Stimulated activated CD8-positive, alpha-beta memory T cell treated with anti-CD3 and anti-CD28 coated beads, Interleukin-12 subunit alpha, Interleukin-12 subunit beta, amount 100 ng/mL, for 24 hours (primary cell): Measurements from ENCODE around the gene SPAG5.
A peak's percentile ranks its signal among the peaks of the same experiment; 100 is the strongest.
"Not testable (repeated sequence)": the region's sequence is repeated elsewhere in the genome, so short reads cannot be mapped to it uniquely, and the experiment has no call there.

Experiments
- DNase-seq: peaks from one replicate; pipeline ENCODE4 v3.0.0-alpha.2; 2020; ENCODE audit errors: extremely low read depth

Gene SPAG5

DNA sequence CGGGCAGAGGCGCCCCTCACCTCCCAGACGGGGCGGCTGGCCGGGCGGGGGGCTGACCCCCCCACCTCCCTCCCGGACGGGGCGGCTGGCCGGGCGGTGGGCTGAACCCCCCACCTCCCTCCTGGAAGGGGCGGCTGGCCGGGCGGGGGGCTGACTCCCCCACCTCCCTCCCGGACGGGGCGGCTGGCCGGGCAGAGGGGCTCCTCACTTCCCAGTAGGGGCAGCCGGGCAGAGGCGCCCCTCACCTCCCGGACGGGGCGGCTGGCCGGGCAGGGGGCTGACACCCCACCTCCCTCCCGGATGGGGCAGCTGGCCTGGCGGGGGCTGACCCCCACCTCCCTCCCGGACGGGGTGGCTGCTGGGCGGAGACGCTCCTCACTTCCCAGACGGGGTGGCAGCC is 5.2 kb upstream of the SPAG5 start:
- not testable (repeated sequence) for DNase-seq

GRCh38 chr17:28599311-28600184 is 723 bp upstream of the SPAG5 start:
- peak; percentile 23 for DNase-seq

DNA sequence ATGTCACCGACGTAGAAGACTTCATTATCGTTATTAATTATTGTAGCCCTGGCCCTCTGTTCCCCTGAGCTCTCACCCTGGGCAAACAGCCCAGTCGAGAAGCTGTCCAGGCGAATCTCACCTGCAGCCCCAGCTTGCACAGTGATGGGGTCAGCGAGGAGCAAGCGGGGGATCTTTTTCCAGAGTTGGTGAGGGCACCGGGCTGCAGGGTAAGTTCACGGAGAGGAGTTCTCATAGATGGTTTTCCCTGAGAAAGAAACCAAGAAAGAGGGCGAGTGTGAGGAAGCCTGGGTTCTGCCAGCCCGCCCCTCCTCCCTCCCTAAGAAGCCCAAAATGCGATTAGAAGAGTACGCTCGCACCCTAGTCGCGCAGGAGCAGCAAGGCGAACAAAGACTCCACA is 436 bp downstream of the SPAG5 start:
- no peak for DNase-seq

- DNase-seq = no peak
These were observed 1.0 kb downstream of the SPAG5 start for GRCh38 chr17:28597606-28598383.

- no peak for DNase-seq
These were observed 6.6 kb downstream of the SPAG5 start for GRCh38 chr17:28592260-28592659.

GRCh38 chr17:28585851-28586250 is 13.0 kb downstream of the SPAG5 start:
- no peak for DNase-seq

- DNase-seq = no peak
These were observed 14.4 kb downstream of the SPAG5 start for GRCh38 chr17:28584434-28584833.

- DNase-seq = no peak
These were observed 16.3 kb downstream of the SPAG5 start for GRCh38 chr17:28582513-28582912.

GRCh38 chr17:28580959-28581358 is 17.9 kb downstream of the SPAG5 start:
- no peak for DNase-seq

GRCh38 chr17:28579526-28579925 is 19.3 kb downstream of the SPAG5 start:
- DNase-seq = no peak

- DNase-seq = no peak
These were observed 20.3 kb downstream of the SPAG5 start for GRCh38 chr17:28578246-28579195.

- no peak for DNase-seq
These were observed 21.4 kb downstream of the SPAG5 start for GRCh38 chr17:28577466-28577824.

- DNase-seq = peak; percentile 96
These were observed 21.9 kb downstream of the SPAG5 start, which contains the start of gene ALDOC for GRCh38 chr17:28576758-28577465. TSS of gene ALDOC (minus strand) at chr17:28576895. CDS start at chr17:28575532, 1,363 bp downstream.

DNA sequence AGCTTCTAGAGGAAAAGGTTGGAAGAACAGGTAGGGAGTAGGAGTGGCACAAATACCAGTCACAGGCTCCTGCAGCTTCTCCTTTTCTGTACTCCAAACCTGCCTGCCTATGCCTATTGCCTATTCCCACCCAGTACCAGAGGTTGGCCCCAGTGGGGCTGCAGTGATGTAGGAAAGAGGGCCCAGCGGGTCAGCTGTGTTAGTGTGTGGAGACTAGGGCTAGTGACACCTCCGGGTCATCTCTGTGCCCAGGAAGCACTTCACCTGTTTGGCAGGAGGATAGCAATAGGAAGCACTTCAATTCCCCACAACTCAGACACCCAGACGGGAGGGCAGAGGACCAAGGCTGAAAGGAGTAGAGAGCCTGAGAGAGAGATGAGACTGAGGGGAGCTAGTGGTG is 22.8 kb downstream of the SPAG5 start:
- DNase-seq = not testable (repeated sequence)

DNA sequence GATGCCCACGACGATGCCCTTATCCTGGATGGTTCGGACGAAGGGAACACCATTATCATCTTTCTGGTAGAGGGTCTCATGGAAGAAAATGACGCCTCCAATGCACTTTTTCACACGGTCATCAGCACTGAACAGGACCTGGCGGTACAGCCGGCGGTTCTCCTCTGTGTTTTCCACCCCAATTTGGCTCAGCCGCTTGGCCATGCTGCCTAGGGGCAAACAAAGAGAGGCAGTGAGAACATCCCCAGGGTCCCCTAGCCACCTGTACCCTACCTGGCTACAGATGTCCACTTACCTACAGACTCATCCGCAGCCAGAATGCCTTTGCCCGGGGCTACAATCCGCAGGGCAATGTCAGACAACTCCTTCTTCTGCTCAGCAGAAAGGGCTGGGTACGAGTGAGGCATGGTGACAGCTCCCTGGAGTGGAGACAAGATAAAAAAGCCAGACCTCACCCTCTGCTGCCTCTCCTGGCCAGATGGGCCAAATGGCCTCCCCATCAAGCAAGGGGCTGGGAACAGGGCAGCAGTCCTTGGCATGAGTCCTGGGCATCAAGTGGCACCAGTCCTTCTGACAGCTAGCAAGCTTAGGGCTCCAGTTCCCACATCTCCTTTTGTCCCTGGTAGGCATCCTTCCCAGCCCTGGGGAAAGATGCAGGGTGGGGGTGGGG is 23.6 kb downstream of the SPAG5 start:
- no peak for DNase-seq

GRCh38 chr17:28574526-28574925 is 24.3 kb downstream of the SPAG5 start:
- DNase-seq = no peak

DNA sequence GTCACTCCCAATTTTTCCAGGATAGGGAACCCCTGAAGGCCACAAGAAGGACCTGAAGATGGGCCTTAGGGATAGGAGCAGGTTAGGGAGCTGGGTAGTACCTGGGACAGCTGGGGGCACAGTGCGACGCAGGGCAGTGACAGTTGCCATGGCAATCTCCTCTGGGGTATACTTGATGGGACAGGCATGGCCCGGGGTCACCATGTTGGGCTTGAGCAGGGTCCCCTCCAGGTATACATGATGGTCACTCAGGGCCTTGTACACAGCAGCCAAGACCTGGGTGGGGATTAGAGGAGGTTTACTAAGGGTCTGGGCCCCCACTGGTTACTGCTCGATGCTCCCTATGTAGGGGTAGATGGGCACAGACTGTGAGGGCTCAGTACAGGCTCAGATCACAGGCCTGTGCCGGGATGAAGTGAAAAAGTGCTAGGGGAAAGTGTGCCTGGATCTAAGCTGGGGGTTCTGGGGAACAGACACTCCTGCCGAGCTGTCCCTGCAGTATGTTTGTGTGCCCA is 24.8 kb downstream of the SPAG5 start:
- DNase-seq = no peak

DNA sequence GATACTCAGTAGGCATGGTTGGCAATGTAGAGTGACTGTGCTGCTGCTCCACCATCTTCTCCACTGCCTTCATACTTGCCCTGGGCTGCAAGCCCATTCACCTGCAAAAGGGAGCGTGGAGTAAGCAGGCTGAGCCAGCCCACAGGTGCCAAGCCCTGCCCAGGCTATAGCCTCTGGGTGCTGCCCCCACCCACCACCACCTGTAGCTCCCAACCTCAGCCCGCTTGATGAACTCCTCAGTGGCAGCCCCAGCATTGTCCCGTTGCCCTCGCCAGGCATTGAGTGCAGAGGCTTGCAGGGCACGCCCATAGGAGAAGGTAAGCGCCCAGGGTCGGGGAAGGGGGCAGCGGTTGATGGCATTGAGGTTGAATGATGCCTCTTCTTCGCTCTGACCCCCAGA is 25.3 kb downstream of the SPAG5 start:
- no peak for DNase-seq

GRCh38 chr17:28573040-28573380 is 25.8 kb downstream of the SPAG5 start:
- no peak for DNase-seq

DNA sequence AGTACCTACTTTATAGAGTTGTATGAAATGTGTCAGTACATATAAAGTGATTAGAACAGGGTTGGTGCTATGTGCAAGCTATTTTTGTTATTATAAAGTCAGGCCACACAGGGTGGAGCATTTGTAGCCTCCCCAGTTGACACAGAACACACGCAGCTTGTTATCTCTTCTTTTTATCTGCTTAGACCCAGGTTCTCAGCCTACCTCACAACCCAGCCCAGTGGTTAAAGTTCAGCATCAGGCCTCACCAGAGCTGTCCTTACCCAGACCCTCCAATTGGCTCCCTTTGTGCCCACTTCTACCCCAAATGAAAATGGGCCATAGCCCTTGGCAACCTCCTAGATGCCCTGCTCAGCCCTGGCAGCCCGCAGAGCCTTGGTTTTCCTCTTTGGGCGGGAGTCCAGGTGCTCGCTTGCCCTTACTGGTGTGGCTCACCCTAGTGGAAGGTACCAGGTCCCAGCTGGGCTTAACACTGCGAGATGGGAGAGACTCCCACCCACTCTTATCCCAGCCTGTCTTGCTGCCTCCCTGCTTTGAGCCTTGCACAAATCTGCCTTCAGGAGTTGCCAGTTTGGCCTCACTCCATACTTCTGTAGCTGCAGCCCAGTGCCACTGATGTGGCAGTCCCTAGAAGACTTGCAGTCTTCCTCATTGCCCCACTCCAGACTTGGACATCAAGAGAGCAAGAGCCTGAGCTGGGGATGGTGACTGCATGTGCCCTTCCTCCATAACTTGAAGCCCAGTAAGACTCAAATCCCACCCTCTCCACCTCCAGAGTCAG is 26.4 kb downstream of the SPAG5 start:
- no peak for DNase-seq
